ENCODE measurements around the gene SCAMP4. TPM values are rescaled to one million over a fixed set of nuclear protein-coding genes. Genes with fewer than 3 reads are reported as not detected.
A peak's percentile ranks its signal among the peaks of the same experiment; 100 is the strongest.

Gene SCAMP4
- polyA plus RNA-seq, 1 donor from 2014 or later: 12.7 TPM

DNA sequence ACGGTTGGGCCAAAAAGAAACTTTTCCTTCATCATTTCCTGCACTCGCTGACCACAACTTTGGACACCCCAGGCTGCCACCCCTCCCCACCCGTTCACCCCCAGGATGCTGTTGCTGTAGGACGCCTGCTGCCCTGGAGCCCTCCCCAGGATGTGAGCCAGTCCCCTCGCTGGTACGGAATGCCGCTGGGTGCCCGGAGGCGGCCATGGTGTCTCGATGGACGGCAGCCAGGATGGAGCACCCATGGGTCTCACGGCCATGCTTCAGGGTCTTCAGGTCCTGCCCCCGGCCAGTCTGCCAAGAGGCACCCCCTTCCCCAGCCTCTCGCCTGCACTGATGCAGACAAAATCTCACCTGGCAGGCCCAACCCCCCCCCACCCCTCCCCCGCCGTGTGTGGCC lies 20.3 kb downstream of the SCAMP4 start:
- H3K9ac ChIP-seq (ENCODE audit: low read length): no peak overlapping the region
- H2AFZ ChIP-seq (ENCODE audit: low read depth, low read length): no peak overlapping the region
- H3K9me2 ChIP-seq (ENCODE audit: insufficient read depth, low read length): no peaks in the 10 kb centered on the region
- no peaks in the 10 kb centered on the region for H4K20me1 ChIP-seq (ENCODE audit: insufficient read depth)
- no peaks in the 10 kb centered on the region for H3K9me3 ChIP-seq (ENCODE audit: low read length)
- H3K36me3 ChIP-seq (ENCODE audit: insufficient read depth, low read length): no peaks in the 10 kb centered on the region
- no peak overlapping the region for H3K4me2 ChIP-seq (ENCODE audit: low read length)
- H3K27ac ChIP-seq (ENCODE audit: low read length): no peak overlapping the region
- TF ChIP-seq POLR2AphosphoS5 (IDR thresholded peaks at IDR 0.05) (no peak), EP300 (conservative IDR thresholded peaks at IDR 0.05; ENCODE audit: poor library complexity, severe bottlenecking) (no peak), SMC3 (conservative IDR thresholded peaks at IDR 0.05; ENCODE audit: poor library complexity) (no peak), CTCF (IDR thresholded peaks at IDR 0.05; ENCODE audit: poor library complexity, severe bottlenecking) (no peak), TAF1 (IDR thresholded peaks at IDR 0.05; ENCODE audit: low read depth) (no peak), RAD21 (conservative IDR thresholded peaks at IDR 0.05) (no peak), REST (IDR thresholded peaks at IDR 0.05; ENCODE audit: borderline replicate concordance) (no peak), MXI1 (conservative IDR thresholded peaks at IDR 0.05; ENCODE audit: poor library complexity, severe bottlenecking) (no peak), EZH2 (IDR thresholded peaks at IDR 0.05; ENCODE audit: borderline replicate concordance, insufficient read depth, low read length, poor library complexity, severe bottlenecking) (no peak)
- no peaks in the 10 kb centered on the region for H3K27me3 ChIP-seq (ENCODE audit: insufficient read depth, low read depth, low read length)
- H3K4me3 ChIP-seq (ENCODE audit: low read length): no peak overlapping the region
- no peaks in the 10 kb centered on the region for H3F3A ChIP-seq (ENCODE audit: insufficient read depth, low read length, poor library complexity, severe bottlenecking)
- H3K79me2 ChIP-seq (replicated peaks; ENCODE audit: insufficient read depth, low read length): no peaks in the 10 kb centered on the region

- Histone ChIP-seq H3K9me3 (ENCODE audit: low read length) (no peaks in the 10 kb centered on the region), H3K4me2 (ENCODE audit: low read length) (no peak overlapping the region), H3K27me3 (ENCODE audit: insufficient read depth, low read depth, low read length) (no peaks in the 10 kb centered on the region), H4K20me1 (ENCODE audit: insufficient read depth) (no peaks in the 10 kb centered on the region), H3K4me3 (ENCODE audit: low read length) (no peak overlapping the region), H3F3A (ENCODE audit: insufficient read depth, low read length, poor library complexity, severe bottlenecking) (no peaks in the 10 kb centered on the region), H3K9me2 (ENCODE audit: insufficient read depth, low read length) (no peaks in the 10 kb centered on the region), H3K9ac (ENCODE audit: low read length) (no peak overlapping the region), H3K27ac (ENCODE audit: low read length) (no peak overlapping the region), H3K79me2 (replicated peaks; ENCODE audit: insufficient read depth, low read length) (no peaks in the 10 kb centered on the region), H2AFZ (ENCODE audit: low read depth, low read length) (no peak overlapping the region), H3K36me3 (ENCODE audit: insufficient read depth, low read length) (no peaks in the 10 kb centered on the region)
- no peak for TF ChIP-seq EP300 (conservative IDR thresholded peaks at IDR 0.05; ENCODE audit: poor library complexity, severe bottlenecking)
- TF ChIP-seq REST (IDR thresholded peaks at IDR 0.05; ENCODE audit: borderline replicate concordance): no peak
- peak; percentile 72 for TF ChIP-seq SMC3 (conservative IDR thresholded peaks at IDR 0.05; ENCODE audit: poor library complexity)
- TF ChIP-seq POLR2AphosphoS5 (IDR thresholded peaks at IDR 0.05): no peak
- no peak for TF ChIP-seq EZH2 (IDR thresholded peaks at IDR 0.05; ENCODE audit: borderline replicate concordance, insufficient read depth, low read length, poor library complexity, severe bottlenecking)
- no peak for TF ChIP-seq MXI1 (conservative IDR thresholded peaks at IDR 0.05; ENCODE audit: poor library complexity, severe bottlenecking)
- peak; percentile 69 for TF ChIP-seq RAD21 (conservative IDR thresholded peaks at IDR 0.05)
- no peak for TF ChIP-seq TAF1 (IDR thresholded peaks at IDR 0.05; ENCODE audit: low read depth)
- TF ChIP-seq CTCF (IDR thresholded peaks at IDR 0.05; ENCODE audit: poor library complexity, severe bottlenecking): peak; percentile 80
Measured at GRCh38 chr19:1929021-1929742, 24.0 kb downstream of the SCAMP4 start.
